HG03139 (cell line): ENCODE results near the gene PCDHA1.

ENCODE experiments used
- ATAC-seq: cut with Tn5 transposase; IDR thresholded peaks from one replicate; pipeline ENCODE4 v1.9.1; 2021; ENCODE audit not compliant: unreplicated experiment

The PCDHA1 gene

DNA sequence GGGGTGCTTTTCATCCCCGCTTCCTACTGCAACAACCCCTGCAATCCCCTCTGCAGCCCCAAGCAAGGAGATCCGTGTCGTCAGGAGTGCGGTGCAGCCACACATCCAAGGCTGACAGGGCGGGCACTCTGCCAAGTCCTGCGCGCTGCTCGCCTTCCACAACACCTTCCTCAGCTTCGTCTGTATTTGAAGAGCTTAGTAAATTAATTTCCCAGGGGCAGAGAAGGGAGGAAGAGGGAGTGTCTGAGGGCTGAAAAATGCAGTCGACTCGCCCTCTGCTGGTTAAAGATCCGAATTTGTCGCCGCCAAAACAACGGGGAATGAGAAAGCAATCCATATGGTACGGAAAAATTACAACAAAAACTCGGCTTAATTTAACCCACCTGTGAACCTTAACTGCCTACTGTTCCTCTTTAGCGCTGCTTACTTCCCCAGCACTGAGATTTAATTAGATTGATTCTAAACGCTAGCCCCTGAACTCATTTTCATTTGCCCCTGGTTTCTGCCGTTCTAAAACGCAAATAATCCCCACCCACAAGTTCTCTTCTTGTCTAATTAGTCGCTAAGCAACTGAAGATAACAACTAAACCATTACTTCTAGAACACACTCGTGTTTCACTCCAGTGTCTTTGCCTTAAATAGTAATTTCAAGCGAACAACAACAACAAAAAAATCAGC, 254.3 kb downstream of the PCDHA1 start:
- ATAC-seq = no peak

- peak; percentile 81 for ATAC-seq
These were observed 255.0 kb downstream of the PCDHA1 start for GRCh38 chr5:141040771-141041426.

DNA sequence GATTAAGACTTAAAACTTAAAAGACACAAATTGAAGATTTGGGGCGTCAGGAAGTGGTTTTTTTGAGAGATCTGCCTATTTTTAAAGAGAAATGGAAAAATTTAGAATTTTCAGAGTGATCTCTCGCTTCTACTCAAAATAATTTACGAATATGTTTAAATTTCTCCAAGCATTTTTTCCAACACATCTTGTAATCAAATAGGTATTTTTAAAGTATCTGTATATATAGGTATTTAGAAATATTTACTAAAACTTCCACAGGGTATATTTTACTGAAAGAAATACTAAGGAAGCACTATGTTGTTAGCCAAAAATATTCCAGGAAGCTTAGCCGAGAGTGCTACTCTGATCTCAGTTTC, 255.5 kb downstream of the PCDHA1 start:
- no peak for ATAC-seq

- ATAC-seq = no peak
These were observed 256.6 kb downstream of the PCDHA1 start for GRCh38 chr5:141042555-141042954.

DNA sequence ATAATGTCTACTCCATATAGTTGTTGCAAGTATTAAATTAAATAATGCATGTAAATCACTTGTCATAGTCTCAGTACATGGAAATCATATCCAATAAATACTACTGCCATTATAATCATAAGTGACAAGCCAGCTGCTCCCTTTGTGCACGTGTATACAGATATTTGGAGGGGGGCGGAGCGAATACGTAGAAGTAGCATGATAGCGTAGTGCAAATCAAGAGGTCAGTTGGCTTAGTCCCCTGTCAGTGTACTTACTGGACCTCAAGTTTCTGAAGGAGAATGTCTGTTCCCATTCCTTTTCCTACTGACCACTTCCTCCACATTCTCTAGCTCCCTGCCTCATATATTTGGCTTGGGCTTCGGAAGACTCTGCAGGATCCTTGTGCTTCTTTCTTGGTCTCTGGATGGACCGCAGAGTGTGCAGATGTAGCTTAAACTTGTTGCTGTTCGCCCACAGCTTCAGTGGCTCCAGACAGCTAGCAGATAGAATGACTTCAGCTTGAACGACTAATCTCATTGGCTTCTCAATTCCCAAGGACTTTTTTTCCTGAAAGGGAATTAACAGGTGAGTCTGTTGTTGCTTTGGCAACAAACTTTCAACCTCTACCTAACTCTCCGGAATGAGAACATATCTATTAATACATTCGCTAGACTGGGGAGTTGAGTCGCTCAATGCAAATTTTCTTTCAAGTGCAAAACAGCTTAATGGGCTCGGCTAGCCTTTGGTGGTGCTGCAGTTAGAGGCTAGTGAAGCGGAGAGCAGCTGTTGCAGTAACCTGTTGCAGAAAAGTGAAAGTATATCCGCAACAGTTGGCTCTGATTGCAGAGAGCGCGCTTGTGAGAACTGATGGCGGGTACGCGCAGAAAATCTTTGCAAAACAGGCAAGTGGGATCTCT, 264.9 kb downstream of the PCDHA1 start, which contains the start of gene PCDHB1:
PCDHB1 (plus strand) TSS at position 753 of the 899 bp plus-strand sequence; CDS start at position 850, 97 bp downstream.
- no peak for ATAC-seq

GRCh38 chr5:141051521-141051866, 265.6 kb downstream of the PCDHA1 start:
- no peak for ATAC-seq
